Measurements from ENCODE around the gene CCT7.
A peak's percentile ranks its signal among the peaks of the same experiment; 100 is the strongest.

The CCT7 gene

DNA sequence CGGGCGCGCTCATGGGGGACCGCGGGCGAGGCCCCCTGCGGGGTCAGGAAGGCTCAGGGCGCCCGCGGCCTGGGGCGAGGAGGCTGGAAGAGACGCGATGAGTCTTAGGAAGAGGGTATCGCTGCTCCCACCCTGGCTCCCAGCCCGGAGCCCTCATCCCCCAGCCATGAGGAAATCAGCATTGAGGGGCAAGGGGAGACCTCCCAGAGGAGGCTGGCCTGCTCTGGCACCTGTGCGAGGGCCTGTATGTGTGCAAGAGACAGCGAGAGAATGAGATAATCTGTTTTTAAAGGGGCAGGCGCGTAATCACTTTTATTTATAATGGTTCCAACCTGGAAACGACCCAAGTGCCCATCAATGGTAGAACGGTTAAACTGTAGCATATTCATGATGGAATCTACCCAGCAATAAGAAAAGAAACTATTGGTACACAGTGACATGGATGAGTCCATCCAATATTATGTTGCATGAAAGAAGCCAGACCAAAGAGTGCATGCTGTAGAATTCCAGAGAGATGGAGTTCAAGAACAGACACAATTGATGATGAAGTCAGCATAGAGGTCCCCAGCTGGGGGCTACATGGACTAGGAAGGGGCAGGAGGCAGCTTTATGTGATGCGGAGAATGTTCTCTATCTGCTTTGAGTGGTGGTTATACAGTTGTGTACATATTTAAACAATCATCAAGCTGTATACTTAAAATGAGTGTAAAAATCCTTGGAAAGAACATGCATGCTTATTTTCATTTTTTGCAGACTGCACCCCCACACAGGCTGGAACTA lies 35.8 kb downstream of the CCT7 start:
- DNase-seq: no peak

DNA sequence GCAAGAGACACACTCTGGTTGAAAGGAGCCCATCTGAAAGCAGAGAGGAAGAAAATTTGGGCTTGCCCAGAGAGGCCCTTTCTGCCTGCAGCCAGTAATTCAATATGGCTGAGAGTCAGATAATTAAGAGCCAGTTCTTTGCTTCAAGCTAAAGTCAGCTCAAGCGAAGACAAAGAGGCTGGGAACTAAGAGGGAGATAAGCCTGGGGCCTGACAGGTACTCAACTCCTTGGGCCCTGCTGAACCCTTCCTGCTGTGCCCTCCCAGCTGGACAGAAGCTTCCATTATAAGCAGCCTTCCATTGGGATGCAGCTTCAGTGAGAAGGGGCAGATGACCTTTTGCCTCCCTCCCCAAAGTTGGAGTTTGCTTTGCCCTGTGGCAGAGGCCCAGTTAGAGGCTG lies 38.2 kb downstream of the CCT7 start:
- no peak for DNase-seq

DNA sequence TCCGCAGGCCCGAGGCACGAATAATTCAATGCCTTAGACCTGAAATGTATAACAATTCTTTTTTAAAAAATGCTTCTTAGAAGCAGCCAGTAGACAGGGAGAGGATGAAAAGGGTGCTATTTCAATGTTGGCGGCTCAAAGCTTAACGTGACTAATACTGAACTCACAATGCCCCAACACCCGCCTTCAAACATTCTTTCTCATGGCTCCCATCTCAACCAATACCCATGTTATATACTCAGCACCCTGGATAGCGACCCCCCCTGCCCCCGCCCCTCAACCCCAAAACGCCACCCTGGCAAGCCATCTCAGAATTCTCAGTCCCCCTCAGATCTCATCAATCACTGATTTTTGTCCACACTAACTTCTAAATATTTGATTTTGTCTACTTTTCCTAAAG lies 45.7 kb downstream of the CCT7 start:
- DNase-seq: no peak

DNA sequence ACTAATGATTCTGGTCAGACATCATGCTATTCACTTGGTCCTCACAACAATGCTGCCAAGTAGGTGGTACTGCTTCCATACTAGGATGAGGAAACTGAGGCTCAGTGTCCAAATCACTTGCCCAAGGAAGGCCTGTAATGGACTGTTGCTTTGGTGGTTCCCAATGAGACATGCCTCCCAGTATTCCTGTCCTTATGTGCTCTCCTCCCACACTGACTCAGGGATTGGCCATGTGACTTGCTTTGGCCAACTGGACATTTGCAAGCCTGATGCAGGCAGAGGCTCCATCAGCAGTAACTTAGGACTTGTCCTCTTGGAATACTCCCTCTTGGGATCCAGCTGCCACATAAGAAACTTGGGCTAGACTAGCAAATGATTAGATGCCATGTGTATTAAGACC lies 47.1 kb downstream of the CCT7 start:
- no peak for DNase-seq

DNA sequence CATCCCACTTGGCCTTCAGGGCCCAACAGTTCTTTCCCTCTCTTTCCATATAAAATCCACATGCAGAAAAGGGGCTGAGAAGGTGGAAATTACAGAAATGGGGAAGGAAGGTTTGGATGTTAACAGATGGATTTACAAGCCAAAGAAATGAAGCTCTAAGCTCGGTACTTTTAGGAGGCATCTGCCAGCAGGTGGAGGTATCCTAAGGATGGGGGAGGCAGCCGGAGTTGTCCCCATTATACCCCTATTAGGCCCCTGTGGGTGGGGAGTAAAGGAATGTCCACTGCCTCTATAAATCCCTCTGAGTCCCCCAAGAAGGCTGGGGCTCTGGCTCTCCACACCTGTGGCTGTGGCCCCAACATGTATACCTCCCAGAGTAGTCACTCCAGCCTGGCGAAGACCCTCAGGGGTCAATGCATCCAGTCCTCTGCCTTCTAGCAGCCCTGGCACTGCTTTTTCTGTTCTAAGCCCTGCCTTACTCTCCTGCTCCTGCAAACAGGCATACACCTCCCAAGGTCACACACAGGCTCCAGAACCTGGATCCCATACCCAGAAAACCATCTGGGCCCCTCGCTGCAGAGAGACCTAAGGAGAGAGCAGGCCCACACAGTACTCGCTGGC lies 48.9 kb downstream of the CCT7 start:
- no peak for DNase-seq

DNA sequence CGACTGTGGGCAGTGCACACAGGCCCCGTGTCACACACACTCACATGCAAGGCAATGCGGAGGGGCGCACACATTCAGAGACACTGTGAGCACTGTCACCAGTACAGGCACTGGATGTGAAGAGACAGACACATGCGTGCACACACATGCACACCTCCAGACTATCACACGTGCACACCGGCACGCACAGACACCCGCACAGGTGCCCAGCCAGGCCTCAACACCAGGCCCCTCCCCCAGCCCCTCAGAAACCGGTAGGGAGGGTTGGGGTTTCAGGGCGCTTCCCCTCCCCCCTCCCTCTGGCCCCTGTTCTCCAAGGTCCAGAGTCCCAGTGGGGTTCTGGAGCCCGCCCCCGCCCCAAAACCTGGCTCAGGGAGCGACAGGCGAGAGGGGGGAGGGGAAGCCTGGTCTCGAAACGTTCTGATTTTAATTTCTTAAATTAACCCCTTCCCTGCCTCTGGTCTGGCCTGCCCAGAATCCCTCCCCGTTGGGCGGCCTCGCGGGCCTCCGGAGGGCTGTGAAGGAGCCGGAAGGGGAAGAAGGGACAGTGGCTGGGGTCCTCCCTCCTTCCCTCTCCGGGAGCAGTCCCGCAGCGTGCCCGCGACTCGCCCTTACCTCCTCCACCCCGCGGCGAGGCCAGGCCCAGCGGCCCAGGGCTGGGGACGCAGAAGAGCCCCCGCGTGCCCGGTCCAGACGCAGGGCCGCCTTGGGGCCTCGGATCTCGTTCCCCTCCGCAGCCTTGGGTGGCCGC lies 49.6 kb downstream of the CCT7 start:
- no peak for DNase-seq

DNA sequence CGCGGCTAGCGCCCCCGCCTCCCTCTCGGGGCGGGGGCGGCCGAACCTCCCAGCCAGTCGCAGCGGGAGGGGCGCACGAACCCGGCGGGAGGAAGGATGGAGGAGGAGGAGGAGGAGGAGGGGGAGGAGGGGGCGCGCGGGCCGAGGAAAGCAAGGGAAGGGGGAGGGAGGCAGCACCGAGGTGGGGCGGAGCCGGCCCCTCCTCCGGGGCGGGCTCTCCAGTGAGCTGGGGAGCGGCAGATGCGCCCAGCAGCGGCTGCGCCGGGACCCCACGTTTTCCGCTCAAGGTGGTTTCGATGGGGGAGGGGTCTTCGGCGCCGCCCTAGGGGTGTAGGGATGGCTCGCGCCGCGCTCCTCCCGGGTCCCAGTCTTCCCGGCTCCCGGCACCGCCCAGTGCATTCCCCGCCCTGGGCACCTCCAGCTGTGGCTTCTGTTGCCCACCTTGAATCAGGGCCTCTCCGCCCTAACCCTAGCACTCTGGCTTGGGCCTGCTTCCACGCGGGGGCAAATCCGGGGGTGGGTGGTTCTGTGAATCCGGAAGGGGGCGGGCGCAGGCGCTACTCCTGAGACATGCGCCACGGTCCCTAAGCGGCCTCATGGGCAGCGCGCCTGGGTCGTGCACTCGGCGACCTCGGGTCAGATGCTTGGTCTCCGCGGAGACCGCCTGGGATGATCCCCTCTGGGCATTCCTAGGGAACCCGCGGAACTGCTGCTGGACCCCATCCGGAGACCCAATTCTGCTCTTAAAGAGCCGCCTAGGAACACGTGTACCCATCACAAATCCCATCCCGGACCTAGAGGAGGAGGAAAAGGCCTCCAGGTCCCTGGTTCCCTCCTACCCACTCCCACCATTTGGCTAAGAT lies 50.4 kb downstream of the CCT7 start, which contains the start of gene FBXO41:
FBXO41 (minus strand) TSS at position 183 of the 863 bp plus-strand sequence. CDS start 14,848 bp downstream, outside the sequence.
- DNase-seq: peak in 1 of 2 donors; percentile 14

DNA sequence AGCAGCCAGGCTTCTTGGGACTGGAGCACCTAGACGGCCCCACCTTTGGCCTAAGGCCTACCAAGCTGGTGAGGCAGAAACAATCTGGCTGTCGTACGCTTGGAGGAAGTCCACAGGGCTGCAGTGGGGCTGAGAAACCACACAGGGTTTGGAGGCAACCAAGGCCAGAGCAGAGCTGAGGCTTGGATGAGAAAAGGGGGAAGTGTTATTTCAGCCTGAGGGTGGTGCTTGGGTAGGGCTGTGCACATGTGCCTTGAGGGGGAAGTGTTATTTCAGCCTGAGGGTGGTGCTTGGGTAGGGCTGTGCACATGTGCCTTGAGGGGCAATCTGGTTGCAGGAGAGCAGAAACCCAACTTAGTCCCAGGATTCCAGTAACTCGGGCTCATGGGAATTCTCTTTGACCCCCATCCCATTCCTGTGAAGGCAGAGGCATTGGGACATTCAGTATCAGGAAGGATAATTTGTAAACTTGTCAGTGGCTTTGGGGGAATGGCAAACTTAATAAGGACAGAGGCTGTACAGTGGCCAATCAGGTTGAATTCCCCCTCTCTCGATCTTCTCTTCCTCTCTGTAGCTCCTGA lies 51.1 kb downstream of the CCT7 start:
- DNase-seq: peak; percentile 69 to 71

DNA sequence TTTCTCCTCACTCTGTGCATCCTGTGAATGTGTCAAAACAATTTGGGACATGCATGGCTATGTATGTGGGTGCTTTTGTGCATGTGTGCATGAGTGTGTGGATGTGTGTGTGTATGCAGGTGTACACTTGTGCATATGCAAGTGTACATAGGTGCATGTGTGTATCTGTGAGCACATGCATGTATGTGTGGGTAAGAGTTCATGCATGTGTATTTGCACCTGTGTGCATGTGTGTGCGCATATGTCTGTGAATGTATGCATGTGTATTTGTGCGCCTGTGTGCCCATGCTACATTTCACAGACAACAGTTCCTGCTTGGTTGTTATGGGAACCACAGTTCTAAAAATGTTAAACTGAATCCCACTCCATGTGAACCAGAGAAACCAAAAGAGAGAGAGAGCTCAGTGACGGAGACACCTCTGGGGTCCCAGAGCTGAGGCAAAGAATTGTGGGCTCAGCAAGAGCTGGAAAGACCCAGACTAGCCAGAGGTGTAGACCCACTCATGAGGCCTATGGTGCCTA lies 52.1 kb downstream of the CCT7 start:
- no peak for DNase-seq

DNA sequence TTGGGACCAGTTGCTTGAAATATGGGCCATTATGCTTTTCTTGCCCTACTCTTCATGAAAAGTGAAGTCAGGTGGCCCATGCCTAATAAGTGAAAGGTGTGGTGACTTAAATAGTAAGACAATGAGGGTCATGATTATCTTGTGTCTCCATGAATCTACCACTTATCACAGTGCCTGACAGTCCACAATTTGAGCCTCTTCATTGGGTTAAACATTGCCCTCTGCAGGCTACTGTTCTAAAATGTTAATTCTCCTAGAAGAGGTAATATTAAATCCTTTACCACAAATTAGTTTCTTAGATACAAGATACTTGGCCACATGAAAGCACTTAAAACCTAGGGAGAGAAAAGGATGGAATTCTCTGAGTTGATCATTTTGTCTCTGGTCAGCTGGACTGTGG lies 55.2 kb downstream of the CCT7 start:
- no peak for DNase-seq

DNA sequence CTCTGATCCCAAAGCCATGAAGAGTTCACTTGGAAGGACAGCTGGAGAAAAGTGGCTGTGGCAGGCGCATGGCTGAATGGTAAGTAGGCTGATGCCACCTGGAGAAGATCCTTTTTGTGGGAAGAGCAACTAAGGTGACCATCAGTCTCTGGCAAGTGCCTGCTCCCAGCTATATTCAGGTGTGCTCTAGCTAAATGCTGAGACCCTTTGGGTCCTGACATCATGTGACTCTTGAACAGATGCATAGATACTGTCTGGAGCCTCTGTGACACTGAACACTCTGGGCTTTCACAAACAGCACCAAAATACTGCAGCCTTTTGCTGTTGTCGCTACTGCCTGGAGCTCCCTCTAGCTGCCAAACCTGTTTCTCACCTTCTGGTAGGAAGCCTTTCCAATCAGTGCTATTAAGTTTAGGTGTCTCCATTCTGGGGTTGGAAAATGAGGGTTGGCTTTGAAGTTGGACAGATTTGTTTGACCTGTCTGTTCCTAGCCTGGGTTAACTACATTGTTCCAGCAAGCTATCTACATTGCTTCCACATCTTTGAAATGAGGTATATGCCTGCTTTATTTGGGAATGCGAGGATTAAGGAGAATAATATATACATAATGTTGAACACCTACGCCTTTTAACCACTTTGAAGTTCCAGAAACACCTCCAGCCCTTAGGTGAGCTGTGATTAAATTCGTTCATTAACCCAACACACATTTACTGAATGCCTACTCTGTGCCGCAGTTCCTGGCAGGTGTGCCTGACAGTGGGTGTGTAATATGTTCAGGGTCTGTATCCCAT lies 56.1 kb downstream of the CCT7 start:
- peak; percentile 31 to 53 for DNase-seq

DNA sequence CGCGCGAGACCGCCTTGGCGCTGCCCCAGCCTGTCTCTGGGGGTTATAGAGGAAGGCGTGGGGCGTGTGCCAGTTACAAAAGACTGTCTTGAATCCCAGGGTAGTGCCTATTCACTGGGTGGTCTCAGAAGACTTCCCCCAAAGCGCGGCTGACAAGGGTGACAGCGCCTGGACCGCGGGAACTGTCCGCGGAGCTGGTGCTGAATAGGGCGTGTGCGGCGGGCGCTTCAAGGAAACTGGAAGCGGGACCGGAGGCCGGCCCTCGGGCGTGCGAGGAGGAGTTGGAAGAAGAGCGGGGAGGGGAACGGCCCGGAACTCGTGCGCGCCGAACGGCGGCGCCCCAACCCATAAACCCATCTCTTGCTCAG lies 57.0 kb downstream of the CCT7 start:
- DNase-seq: peak; percentile 41 to 78

DNA sequence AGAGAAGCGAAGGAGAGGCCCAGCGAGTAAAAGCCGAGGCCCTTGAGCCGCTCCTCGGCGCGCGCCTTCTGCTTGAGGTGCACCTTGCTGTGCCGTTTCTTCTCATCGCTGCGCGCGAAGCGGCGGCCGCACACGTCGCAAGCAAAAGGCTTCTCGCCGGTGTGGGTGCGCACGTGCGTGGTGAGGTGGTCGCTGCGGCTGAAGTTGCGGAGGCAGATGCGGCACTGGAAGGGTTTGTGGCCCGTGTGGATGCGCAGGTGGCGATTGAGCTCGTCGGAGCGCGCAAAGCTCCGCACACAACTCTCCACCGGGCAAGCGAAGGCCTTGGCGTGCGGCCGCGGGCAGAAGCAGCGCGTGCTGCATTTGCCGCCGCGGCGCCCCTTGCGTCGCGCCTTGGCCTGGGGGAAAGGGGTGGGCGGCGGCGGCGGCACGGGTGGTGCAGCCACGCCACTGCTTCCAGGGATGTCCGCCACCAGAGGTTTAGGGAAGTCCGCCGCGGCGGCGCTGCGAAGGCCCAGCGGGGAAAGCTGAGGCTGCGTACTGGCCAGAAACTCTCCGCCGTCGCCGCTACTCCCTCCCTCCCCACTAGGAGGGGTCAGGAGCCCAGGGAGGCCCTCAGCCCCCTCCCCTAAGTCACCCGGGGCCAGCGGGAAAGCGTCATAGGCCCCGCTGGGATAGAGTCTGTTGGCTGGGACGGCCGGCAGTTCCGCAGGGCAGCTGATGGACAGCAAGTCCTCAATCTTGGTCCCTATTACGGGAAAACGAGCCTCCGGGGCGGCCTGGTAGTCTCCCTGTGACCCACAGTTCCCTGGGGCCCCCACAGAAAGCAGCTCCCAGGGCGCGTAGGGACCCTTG lies 57.6 kb downstream of the CCT7 start:
- peak in 1 of 2 donors; percentile 50 for DNase-seq

DNA sequence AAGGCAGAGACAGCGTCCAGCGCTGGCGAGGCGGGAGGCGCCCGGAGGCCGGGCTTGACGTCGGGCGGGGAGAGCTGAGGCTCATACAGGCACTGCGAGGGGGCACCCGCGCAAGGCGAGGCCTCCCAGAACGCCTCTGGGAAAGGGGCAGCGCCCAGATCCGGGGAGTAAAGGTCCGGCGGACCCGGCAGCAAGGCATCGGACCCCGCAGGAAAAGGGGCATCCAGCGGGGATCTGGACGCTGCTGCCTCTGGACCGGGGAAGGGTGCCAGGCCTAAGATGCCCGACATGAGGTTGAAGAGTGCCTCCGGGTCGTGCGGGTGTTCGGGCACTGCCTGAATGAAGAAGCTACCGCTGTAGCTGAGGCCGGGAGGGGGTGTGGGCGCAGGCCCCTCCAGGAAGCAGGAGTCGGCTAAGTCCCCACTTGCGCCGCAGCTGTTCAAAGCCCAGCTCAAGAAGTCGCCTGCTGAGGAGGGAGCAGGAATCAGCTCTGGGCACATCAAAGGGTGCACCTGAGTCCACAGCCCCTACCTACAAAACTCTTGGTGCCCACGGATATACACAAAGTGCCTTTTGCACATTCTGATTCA lies 58.3 kb downstream of the CCT7 start:
- no peak for DNase-seq

DNA sequence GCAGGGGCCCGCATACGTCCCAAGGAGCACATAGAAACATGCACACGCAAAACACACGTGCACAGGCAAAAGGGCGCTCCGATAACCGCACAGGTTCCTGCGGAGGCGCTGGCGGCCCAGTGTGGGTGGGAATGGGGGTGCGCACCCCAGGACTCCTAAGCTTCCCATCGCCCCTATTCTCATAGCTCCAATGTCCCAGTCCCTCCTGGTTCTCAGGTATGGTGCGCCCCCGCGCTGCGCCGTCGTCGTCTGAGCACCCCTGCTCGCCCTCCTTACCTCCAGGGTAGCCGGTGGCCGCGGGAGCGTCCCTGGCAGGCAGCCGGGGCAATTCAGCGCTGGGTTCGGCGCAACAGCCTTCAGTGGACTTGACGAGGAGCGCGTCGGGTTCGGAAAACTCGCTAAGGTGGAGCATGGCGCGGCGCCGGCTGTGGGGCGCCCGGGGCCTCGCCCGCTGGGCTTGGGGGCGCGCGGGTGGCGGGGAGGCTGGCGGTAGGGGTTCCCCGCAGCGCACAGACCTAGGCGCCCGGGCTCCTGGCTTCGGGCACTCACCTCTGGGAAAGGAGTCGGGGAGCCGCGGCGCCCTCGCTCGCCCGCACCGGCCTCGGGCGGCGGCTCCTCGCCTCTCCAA lies 58.9 kb downstream of the CCT7 start:
- no peak for DNase-seq

DNA sequence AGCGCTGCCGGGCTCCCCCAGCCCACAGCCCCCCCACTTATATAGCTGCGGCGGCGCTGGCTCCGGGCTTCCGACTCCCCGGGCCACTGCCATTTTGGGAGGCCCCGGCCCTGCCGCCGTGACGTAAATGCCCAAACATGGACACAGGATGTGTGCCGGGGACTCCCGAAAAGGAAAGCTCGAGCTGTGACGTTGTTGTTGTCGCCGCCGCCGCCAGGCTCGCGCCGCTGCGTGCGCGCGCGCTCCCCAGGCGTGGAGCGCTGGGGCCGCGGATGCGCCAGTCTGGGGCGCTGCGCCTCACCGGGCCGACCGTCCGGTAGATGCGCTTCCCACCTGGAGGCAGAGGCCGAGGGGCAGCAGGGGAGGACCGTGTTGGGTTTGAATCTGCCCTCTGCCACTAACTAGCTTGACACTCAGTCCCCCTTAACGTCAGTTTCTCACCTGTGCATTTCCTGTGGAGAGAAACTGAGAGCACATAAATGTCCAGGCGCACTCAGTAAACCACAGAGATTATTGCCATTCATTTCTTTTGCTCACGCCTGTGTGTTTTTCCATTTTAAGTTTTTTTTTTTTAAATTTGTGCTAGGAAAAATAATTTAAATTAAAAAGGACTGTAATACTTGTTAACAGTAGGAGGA lies 59.5 kb downstream of the CCT7 start, which contains the start of gene EGR4:
EGR4 (minus strand) TSS at position 15 of the 638 bp plus-strand sequence. CDS start 231 bp downstream, outside the sequence.
- peak; percentile 81 to 87 for DNase-seq

DNA sequence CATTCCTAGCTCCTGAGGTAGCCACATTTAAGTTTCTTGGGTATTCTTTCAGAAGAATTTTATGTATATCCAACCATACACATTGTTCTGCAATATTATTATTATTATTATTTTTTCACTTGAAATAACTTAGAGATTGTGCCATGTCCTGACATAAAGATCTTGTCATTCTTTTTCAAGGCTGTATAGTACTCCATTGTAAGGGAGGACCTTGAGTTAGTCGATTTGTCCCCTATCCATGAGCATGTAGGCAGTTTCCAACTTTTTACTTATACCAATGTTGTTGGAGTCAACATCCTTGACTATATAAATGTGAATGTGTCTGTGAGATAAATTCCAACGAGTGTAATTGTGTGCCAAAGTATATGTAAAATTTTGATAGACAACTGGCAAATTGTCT lies 60.1 kb downstream of the CCT7 start:
- no peak for DNase-seq

DNA sequence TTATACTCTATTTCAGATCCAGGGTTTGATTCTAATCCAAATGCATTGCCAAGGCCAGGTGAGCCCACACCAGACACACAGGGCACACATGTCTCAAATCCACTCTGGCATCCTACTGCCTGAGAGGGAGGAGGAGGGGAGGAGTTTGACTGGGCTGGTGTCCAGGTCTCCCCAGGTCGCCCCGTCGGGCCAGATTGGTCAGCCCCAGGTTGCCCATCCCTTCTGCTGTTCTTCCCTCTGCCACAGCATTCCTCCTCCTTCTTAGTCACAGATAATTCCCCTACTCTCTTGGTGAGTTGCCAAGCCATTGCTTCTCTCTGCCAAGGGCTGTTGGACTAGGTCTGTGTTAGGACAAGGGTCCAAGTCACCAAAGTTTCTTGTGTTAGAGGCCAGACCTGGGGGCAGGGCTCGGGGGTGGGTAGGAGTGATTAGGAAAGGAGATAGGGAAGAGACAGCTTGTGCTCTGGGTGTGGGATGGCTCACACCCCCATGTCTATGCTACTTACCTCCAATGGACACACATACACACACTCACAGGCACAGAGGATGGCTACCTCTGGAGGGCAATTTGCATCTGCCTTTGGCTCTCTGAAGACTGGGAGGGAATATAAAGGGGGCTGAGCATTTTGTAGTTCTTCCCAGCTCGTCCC lies 61.8 kb downstream of the CCT7 start:
- DNase-seq: no peak
